ENCODE data around the gene HPCAL1.

HPCAL1 gene

DNA sequence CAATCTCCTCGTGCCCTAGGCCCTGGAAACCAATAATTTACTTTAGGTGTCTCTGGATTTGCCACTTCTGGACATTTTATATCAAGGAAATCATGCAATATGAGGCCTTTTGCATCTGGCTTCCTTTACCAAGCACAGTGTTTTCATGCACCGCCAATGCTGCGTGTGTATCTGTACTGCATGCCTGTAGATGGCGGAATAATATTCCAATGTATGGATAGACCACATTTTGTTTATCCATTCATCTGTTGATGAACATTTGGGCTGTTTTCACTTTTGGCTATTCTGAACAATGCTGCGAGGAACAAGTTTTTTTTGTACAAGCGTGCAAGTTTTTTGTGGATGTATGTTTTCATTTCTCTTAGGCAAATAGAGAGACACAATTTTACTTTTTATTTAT lies 18.9 kb downstream of the HPCAL1 start:
- no peaks in the 10 kb centered on the region for H3K27me3 ChIP-seq (ENCODE audit: control insufficient read depth, low read length)
- H3K4me1 ChIP-seq (ENCODE audit: control insufficient read depth, low read length) = peaks cover 20% of the 10 kb centered on the region
- no peak overlapping the region for H3K4me2 ChIP-seq (ENCODE audit: low read length)
- H3F3A ChIP-seq (ENCODE audit: control insufficient read depth, insufficient read depth) = no peaks in the 10 kb centered on the region
- no peak overlapping the region for H3K27ac ChIP-seq (ENCODE audit: low read depth, low read length)
- H4K20me1 ChIP-seq (ENCODE audit: control insufficient read depth, insufficient read depth, low read depth, low read length) = no peaks in the 10 kb centered on the region
- H3K9me2 ChIP-seq (replicated peaks; ENCODE audit: control insufficient read depth, low read length) = no peaks in the 10 kb centered on the region
- H3K4me3 ChIP-seq (ENCODE audit: low read length) = no peak overlapping the region
- TF ChIP-seq EZH2phosphoT487 (IDR thresholded peaks at IDR 0.05; ENCODE audit: borderline replicate concordance, low read length) = no peak
- TF ChIP-seq, protein P1, sequence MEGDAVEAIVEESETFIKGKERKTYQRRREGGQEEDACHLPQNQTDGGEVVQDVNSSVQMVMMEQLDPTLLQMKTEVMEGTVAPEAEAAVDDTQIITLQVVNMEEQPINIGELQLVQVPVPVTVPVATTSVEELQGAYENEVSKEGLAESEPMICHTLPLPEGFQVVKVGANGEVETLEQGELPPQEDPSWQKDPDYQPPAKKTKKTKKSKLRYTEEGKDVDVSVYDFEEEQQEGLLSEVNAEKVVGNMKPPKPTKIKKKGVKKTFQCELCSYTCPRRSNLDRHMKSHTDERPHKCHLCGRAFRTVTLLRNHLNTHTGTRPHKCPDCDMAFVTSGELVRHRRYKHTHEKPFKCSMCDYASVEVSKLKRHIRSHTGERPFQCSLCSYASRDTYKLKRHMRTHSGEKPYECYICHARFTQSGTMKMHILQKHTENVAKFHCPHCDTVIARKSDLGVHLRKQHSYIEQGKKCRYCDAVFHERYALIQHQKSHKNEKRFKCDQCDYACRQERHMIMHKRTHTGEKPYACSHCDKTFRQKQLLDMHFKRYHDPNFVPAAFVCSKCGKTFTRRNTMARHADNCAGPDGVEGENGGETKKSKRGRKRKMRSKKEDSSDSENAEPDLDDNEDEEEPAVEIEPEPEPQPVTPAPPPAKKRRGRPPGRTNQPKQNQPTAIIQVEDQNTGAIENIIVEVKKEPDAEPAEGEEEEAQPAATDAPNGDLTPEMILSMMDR (IDR thresholded peaks at IDR 0.05; ENCODE audit: low read depth, low read length, poor library complexity, severe bottlenecking) = no peak
- no peaks in the 10 kb centered on the region for H3K9me3 ChIP-seq (ENCODE audit: control insufficient read depth, insufficient read depth, low read length)
- H3K36me3 ChIP-seq (ENCODE audit: control insufficient read depth, low read length) = no peaks in the 10 kb centered on the region
- H3K79me2 ChIP-seq (ENCODE audit: control insufficient read depth, low read length) = no peaks in the 10 kb centered on the region

DNA sequence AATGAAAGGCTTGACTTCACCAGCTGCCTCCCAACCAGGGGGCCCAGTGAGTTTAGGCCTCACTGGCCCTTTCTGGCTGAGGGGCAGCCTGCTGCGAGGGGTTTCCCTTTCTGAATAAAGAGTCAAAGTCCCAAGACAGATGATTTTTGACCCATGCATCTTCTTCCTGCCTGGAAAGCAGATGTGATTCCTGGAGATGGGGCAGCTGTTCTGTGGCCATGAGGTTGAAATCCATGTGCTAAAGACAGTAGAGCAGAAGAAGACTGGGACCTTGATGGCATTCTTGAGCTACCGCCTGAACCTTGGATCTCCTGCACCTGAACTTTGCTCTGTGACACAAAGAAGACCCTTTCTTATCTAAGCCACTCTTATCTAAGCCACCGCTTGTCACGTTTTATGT lies 19.8 kb downstream of the HPCAL1 start:
- no peaks in the 10 kb centered on the region for H3K9me2 ChIP-seq (replicated peaks; ENCODE audit: control insufficient read depth, low read length)
- no peaks in the 10 kb centered on the region for H3F3A ChIP-seq (ENCODE audit: control insufficient read depth, insufficient read depth)
- H3K36me3 ChIP-seq (ENCODE audit: control insufficient read depth, low read length) = no peaks in the 10 kb centered on the region
- H3K79me2 ChIP-seq (ENCODE audit: control insufficient read depth, low read length) = no peaks in the 10 kb centered on the region
- H3K4me1 ChIP-seq (ENCODE audit: control insufficient read depth, low read length) = peaks cover 29% of the 10 kb centered on the region
- no peak overlapping the region for H3K4me3 ChIP-seq (ENCODE audit: low read length)
- no peak overlapping the region for H3K4me2 ChIP-seq (ENCODE audit: low read length)
- no peaks in the 10 kb centered on the region for H3K9me3 ChIP-seq (ENCODE audit: control insufficient read depth, insufficient read depth, low read length)
- no peak overlapping the region for H3K27ac ChIP-seq (ENCODE audit: low read depth, low read length)
- no peak for TF ChIP-seq EZH2phosphoT487 (IDR thresholded peaks at IDR 0.05; ENCODE audit: borderline replicate concordance, low read length)
- TF ChIP-seq, protein P1 (IDR thresholded peaks at IDR 0.05; ENCODE audit: low read depth, low read length, poor library complexity, severe bottlenecking) = no peak
- H3K27me3 ChIP-seq (ENCODE audit: control insufficient read depth, low read length) = no peaks in the 10 kb centered on the region
- no peaks in the 10 kb centered on the region for H4K20me1 ChIP-seq (ENCODE audit: control insufficient read depth, insufficient read depth, low read depth, low read length)

DNA sequence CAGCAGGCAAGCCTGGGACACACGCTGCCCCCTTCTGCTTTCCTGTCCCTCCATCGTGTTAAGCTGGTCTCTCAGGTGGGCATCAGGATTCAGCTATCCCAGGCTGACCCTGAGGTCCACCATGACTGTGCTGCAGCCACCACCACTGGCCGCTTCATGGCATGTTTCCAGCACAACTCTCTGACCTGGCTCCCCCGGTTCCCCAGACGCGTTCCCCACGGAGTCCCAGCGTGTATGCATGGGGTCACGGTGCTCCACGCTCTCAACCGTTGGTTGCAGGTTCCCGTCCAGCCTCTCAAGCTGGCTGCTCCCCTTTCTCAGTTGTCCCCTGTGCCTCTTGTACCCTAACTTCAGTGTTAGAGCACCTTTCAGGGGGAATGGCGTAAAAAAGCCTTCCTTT lies 20.3 kb downstream of the HPCAL1 start:
- H3K79me2 ChIP-seq (ENCODE audit: control insufficient read depth, low read length) = no peaks in the 10 kb centered on the region
- H3K9me2 ChIP-seq (replicated peaks; ENCODE audit: control insufficient read depth, low read length) = no peaks in the 10 kb centered on the region
- H3K4me3 ChIP-seq (ENCODE audit: low read length) = no peak overlapping the region
- no peaks in the 10 kb centered on the region for H3K9me3 ChIP-seq (ENCODE audit: control insufficient read depth, insufficient read depth, low read length)
- no peak overlapping the region for H3K4me2 ChIP-seq (ENCODE audit: low read length)
- no peaks in the 10 kb centered on the region for H3K36me3 ChIP-seq (ENCODE audit: control insufficient read depth, low read length)
- no peaks in the 10 kb centered on the region; the same call in 1 of the 2 replicates for H4K20me1 ChIP-seq (ENCODE audit: control insufficient read depth, insufficient read depth, low read depth, low read length)
- H3K27ac ChIP-seq (ENCODE audit: low read depth, low read length) = no peak overlapping the region
- TF ChIP-seq, protein P1 (IDR thresholded peaks at IDR 0.05; ENCODE audit: low read depth, low read length, poor library complexity, severe bottlenecking) = no peak
- no peak for TF ChIP-seq EZH2phosphoT487 (IDR thresholded peaks at IDR 0.05; ENCODE audit: borderline replicate concordance, low read length)
- H3K4me1 ChIP-seq (ENCODE audit: control insufficient read depth, low read length) = peaks cover 34% of the 10 kb centered on the region
- H3K27me3 ChIP-seq (ENCODE audit: control insufficient read depth, low read length) = no peaks in the 10 kb centered on the region
- no peaks in the 10 kb centered on the region for H3F3A ChIP-seq (ENCODE audit: control insufficient read depth, insufficient read depth)

DNA sequence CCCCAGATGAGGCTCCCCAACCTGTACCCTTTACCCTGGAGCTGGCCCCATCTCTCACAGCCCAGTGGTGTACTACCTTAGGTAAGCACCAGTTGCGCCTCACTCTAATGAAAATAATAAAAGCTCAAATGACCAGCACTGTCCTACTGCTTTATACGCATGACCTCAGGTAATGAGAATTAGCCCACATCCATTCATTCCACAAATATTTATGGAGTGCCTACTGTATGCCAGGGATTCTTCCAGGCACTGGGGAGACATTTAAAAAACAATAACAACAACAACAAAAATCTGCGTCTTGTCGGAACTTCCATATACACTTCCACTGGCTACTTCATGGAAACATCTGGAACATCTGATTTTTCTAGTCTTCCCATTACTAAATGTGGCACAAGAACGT lies 20.8 kb downstream of the HPCAL1 start:
- H4K20me1 ChIP-seq (ENCODE audit: control insufficient read depth, insufficient read depth, low read depth, low read length) = no peaks in the 10 kb centered on the region; the same call in 1 of the 2 replicates
- no peak overlapping the region for H3K4me2 ChIP-seq (ENCODE audit: low read length)
- peaks cover 39% of the 10 kb centered on the region for H3K4me1 ChIP-seq (ENCODE audit: control insufficient read depth, low read length)
- TF ChIP-seq EZH2phosphoT487 (IDR thresholded peaks at IDR 0.05; ENCODE audit: borderline replicate concordance, low read length) = no peak
- TF ChIP-seq, protein P1 (IDR thresholded peaks at IDR 0.05; ENCODE audit: low read depth, low read length, poor library complexity, severe bottlenecking) = no peak
- no peaks in the 10 kb centered on the region for H3F3A ChIP-seq (ENCODE audit: control insufficient read depth, insufficient read depth)
- H3K27ac ChIP-seq (ENCODE audit: low read depth, low read length) = no peak overlapping the region
- H3K4me3 ChIP-seq (ENCODE audit: low read length) = no peak overlapping the region
- no peaks in the 10 kb centered on the region for H3K9me3 ChIP-seq (ENCODE audit: control insufficient read depth, insufficient read depth, low read length)
- no peaks in the 10 kb centered on the region for H3K79me2 ChIP-seq (ENCODE audit: control insufficient read depth, low read length)
- H3K9me2 ChIP-seq (replicated peaks; ENCODE audit: control insufficient read depth, low read length) = no peaks in the 10 kb centered on the region
- H3K36me3 ChIP-seq (ENCODE audit: control insufficient read depth, low read length) = no peaks in the 10 kb centered on the region
- H3K27me3 ChIP-seq (ENCODE audit: control insufficient read depth, low read length) = no peaks in the 10 kb centered on the region
